Measurements from ENCODE around the gene FOLR3.

GRCh38 chr11:72111300-72112142, 24.0 kb upstream of the FOLR3 start:
- TF ChIP-seq ZNF274 (IDR thresholded peaks at IDR 0.05; ENCODE audit: low read depth, low read length): no peak
- no peak for TF ChIP-seq TCF7L2 (IDR thresholded peaks at IDR 0.05; ENCODE audit: borderline replicate concordance, extremely low read depth, insufficient read depth, insufficient read length)
- TF ChIP-seq SP1 (IDR thresholded peaks at IDR 0.05; ENCODE audit: low read depth): 0 out of 2 replicates have a peak, but pooled peaks have one; percentile 10
- no peak for TF ChIP-seq CTCF (IDR thresholded peaks at IDR 0.05 in 2 of 3, conservative IDR thresholded peaks at IDR 0.05 in 1 of 3; ENCODE audit: borderline replicate concordance in 1 of 3, insufficient read depth in 1 of 3, low read depth in 2 of 3, low read length in 2 of 3)

All from HCT116 (cell line).